ENCODE measurements around the gene ATF5.

ATF5 gene, protein sequence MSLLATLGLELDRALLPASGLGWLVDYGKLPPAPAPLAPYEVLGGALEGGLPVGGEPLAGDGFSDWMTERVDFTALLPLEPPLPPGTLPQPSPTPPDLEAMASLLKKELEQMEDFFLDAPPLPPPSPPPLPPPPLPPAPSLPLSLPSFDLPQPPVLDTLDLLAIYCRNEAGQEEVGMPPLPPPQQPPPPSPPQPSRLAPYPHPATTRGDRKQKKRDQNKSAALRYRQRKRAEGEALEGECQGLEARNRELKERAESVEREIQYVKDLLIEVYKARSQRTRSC

DNA sequence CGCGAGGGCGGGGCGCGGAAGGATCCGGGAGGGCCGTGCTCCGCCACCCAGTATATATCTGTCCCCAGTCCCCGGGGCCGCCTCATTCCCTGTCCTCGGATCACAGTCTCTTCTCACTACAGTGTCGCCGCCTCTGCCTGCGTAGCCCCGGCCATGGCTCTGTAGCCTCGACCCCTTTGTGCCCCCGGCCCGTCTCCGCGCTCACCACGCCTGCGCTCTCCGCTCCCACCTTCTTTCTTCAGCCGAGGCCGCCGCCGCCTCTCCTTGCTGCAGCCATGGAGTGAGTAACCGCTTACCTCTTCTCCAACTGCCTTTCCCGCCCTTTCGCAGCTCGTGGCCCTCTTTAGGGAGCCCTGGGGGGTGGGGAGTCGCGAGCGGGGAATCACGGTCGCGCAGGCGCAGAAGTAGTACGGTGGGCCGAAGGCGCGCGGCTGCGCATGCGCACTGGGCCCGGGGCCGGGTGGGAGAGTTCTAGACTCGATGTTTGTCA is at the start of gene ATF5, which contains the start of gene NUP62:
Gene ATF5 (plus strand): TSS at position 85 of the 490 bp plus-strand sequence. CDS start 1,646 bp downstream, outside the sequence.
Gene NUP62 (minus strand): TSS at position 384 of the 490 bp plus-strand sequence. CDS start 19,697 bp downstream, outside the sequence.
- Histone ChIP-seq H3K36me3 (replicated peaks; ENCODE audit: low read depth, low read length) (peaks cover 68% of the 10 kb centered on the region), H2AFZ (ENCODE audit: low read depth, low read length) (no peak within 1 kb of the TSS; the same call in 1 of the 2 replicates), H3K9ac (ENCODE audit: low read length) (peak within 1 kb of the TSS; percentile 98), H4K20me1 (ENCODE audit: insufficient read depth, low read length) (peaks cover 46% of the 10 kb centered on the region), H3K27ac (ENCODE audit: low read length) (peak within 1 kb of the TSS; percentile 95), H3K9me3 (ENCODE audit: insufficient read depth, low read length) (0 out of 2 replicates have a peak, but pooled peaks cover 3% of the 10 kb centered on the region), H3K4me1 (ENCODE audit: low read length) (peaks cover 69% of the 10 kb centered on the region), H3K4me3 (ENCODE audit: low read length) (peak within 1 kb of the TSS; percentile 89), H3K79me2 (ENCODE audit: low read length) (peaks cover 91% of the 10 kb centered on the region), H3K27me3 (ENCODE audit: low read depth, low read length) (no peaks in the 10 kb centered on the region), H3K4me2 (ENCODE audit: low read length) (peak within 1 kb of the TSS; percentile 85)
- TF ChIP-seq, protein P1, sequence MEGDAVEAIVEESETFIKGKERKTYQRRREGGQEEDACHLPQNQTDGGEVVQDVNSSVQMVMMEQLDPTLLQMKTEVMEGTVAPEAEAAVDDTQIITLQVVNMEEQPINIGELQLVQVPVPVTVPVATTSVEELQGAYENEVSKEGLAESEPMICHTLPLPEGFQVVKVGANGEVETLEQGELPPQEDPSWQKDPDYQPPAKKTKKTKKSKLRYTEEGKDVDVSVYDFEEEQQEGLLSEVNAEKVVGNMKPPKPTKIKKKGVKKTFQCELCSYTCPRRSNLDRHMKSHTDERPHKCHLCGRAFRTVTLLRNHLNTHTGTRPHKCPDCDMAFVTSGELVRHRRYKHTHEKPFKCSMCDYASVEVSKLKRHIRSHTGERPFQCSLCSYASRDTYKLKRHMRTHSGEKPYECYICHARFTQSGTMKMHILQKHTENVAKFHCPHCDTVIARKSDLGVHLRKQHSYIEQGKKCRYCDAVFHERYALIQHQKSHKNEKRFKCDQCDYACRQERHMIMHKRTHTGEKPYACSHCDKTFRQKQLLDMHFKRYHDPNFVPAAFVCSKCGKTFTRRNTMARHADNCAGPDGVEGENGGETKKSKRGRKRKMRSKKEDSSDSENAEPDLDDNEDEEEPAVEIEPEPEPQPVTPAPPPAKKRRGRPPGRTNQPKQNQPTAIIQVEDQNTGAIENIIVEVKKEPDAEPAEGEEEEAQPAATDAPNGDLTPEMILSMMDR (IDR thresholded peaks at IDR 0.05; ENCODE audit: low read depth, low read length), result no peak

DNA sequence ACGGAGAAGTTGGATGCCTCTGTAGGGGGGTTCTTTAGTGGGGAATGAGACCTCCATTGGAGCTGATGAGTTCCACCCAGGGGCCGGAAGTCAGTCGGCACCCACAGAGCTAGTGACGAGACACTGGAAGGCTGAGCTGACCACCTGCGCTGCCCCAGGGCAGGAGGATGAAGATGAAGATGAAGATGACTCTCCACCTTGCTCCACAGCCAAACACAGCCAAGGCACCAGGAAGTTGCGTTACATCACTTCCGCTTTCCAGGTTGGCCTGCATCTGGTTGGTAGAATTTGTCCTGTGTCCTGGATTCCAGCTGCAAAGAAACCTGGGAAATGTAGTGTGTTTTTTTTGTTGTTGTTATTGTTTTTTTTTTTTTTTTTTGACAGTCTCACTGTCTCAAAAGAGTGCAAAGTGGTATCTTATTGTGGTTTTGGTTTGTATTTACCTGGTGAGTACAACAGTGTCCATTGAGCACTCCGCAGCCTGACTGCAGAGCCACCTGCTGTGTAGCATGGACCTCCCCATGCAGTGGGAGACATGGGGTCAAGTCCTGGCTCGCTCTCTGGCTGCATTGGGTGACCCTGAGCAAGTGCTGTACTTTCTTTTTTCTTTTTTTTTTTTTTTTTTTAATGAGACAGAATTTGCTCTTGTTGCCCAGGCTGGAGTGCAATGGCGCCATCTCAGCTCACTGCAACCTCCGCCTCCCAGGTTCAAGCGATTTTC is 49.6 kb upstream of the ATF5 start:
- Histone ChIP-seq H3K27me3 (ENCODE audit: low read depth, low read length) (no peaks in the 10 kb centered on the region), H3K9me3 (ENCODE audit: insufficient read depth, low read length) (no peaks in the 10 kb centered on the region), H3K27ac (ENCODE audit: low read length) (peak overlapping the region; percentile 85; the same call in 1 of the 2 replicates), H4K20me1 (ENCODE audit: insufficient read depth, low read length) (no peaks in the 10 kb centered on the region; the same call in 1 of the 2 replicates), H3K36me3 (replicated peaks; ENCODE audit: low read depth, low read length) (peaks cover 52% of the 10 kb centered on the region), H3K9ac (ENCODE audit: low read length) (no peak overlapping the region), H3K4me1 (ENCODE audit: low read length) (peaks cover 20% of the 10 kb centered on the region), H3K4me3 (ENCODE audit: low read length) (no peak overlapping the region), H2AFZ (ENCODE audit: low read depth, low read length) (no peak overlapping the region), H3K4me2 (ENCODE audit: low read length) (0 out of 2 replicates have a peak overlapping the region, but pooled peaks have one; percentile 85), H3K79me2 (ENCODE audit: low read length) (peaks cover 31% of the 10 kb centered on the region)
- no peak for TF ChIP-seq EZH2phosphoT487 (IDR thresholded peaks at IDR 0.05; ENCODE audit: low read depth)
- TF ChIP-seq, protein P1 (IDR thresholded peaks at IDR 0.05; ENCODE audit: low read depth, low read length), result no peak

DNA sequence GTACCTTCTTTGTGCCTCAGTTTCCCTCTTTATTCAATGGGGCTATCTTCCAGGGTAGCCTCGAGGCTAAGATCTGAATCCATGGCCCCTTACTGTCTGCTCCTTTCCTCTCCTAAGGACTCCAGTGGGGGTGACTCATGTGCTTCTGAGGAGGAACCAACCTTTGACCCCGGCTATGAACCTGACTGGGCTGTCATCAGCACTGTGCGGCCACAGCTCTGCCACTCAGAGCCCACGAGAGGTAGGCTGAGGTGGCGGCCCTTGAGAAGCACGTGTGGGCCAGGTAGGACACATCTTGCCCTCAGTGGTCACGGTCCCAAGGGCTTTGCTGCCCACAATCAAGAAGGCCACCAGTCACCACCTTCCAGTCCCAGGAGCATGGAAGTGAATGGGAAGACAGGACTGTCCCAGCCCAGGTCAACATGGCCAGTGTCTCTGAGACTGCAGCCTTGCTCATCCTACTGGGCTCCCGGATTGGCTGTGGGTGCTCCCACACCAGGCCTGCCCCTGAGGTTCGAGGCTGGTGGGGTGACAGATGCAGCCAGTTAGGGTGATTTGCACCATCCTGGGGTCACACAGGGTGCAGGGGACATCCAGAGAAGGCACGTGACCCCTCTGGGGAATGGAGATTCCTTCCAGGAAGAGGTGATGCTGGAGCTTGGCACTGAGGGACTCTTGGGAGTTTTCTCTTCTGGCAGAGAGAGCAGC is 48.7 kb upstream of the ATF5 start:
- TF ChIP-seq, protein P1 (IDR thresholded peaks at IDR 0.05; ENCODE audit: low read depth, low read length), result no peak
- no peak for TF ChIP-seq EZH2phosphoT487 (IDR thresholded peaks at IDR 0.05; ENCODE audit: low read depth)
- Histone ChIP-seq H3K9me3 (ENCODE audit: insufficient read depth, low read length) (no peaks in the 10 kb centered on the region), H4K20me1 (ENCODE audit: insufficient read depth, low read length) (no peaks in the 10 kb centered on the region; the same call in 1 of the 2 replicates), H3K79me2 (ENCODE audit: low read length) (peaks cover 22% of the 10 kb centered on the region), H3K9ac (ENCODE audit: low read length) (no peak overlapping the region), H3K36me3 (replicated peaks; ENCODE audit: low read depth, low read length) (peaks cover 58% of the 10 kb centered on the region), H3K4me1 (ENCODE audit: low read length) (peaks cover 18% of the 10 kb centered on the region), H3K4me2 (ENCODE audit: low read length) (no peak overlapping the region), H2AFZ (ENCODE audit: low read depth, low read length) (no peak overlapping the region), H3K27ac (ENCODE audit: low read length) (no peak overlapping the region), H3K4me3 (ENCODE audit: low read length) (no peak overlapping the region), H3K27me3 (ENCODE audit: low read depth, low read length) (no peaks in the 10 kb centered on the region)

Data from OCI-LY3 (cell line).